Peyer's patch (tissue), 4 donors: Measurements from ENCODE around the gene MBTPS1. TPM values are rescaled to one million over a fixed set of nuclear protein-coding genes. Genes with fewer than 3 reads are reported as not detected.

Experiments used
- DNase-seq, 3 donors: peaks; one replicate each; pipeline ENCODE4 v3.0.0-alpha.2; 2017 to 2019
- H3K27ac ChIP-seq, 4 donors: fragments of 200-600 bp; sonication (generic); one replicate each; pipeline ENCODE4 v1.5.1; 2016 to 2019
- H3K27me3 ChIP-seq, 2 donors: fragments of 200-600 bp; sonication (generic); one replicate each; pipeline ENCODE4 v1.5.1; 2019
- H3K36me3 ChIP-seq, 3 donors: fragments of 200-600 bp; sonication (generic); one replicate each; pipeline ENCODE4 v1.5.1; 2016 to 2019
- H3K4me1 ChIP-seq, 4 donors: fragments of 200-600 bp; sonication (generic); one replicate each; pipeline ENCODE4 v1.5.1; 2016 to 2019
- H3K4me3 ChIP-seq, 4 donors: fragments of 200-600 bp; sonication (generic); 1 replicate in 3 of 4; 2 replicates in 1 of 4; pipeline ENCODE4 v1.5.1; 2016 to 2019; ENCODE audit warnings: mild to moderate bottlenecking in 1 of 4
- H3K9me3 ChIP-seq, 4 donors: fragments of 200-600 bp; sonication (generic); one replicate each; pipeline ENCODE4 v1.5.1; 2016 to 2019; ENCODE audit warnings: mild to moderate bottlenecking in 1 of 4
- CTCF ChIP-seq, 6 experiments: fragments of 450-650 bp in 4 of 6; fragments of 200-600 bp in 2 of 6; sonication (generic) in 1 of 6; IDR thresholded peaks; one replicate each; pipeline ENCODE4 v1.5.1; 2017 to 2019; ENCODE audit warnings: antibody characterized with exemption in 6 of 6, mild to moderate bottlenecking in 3 of 6, moderate library complexity in 1 of 6
- POLR2A ChIP-seq, 2 donors: fragments of 450-650 bp; IDR thresholded peaks; one replicate each; pipeline ENCODE4 v1.5.1; 2017; ENCODE audit warnings: antibody characterized with exemption in 2 of 2, mild to moderate bottlenecking in 2 of 2, moderate library complexity in 2 of 2
- total RNA-seq, 4 donors: library from RNA; depleted of rRNA; stranded (reverse); fragments of >200 nt; gene quantifications; one replicate each; pipeline ENCODE4 v1.1.0, GENCODE V29; 2016

MBTPS1 gene
- total RNA-seq, 4 donors from 2014 or later = 79.0 to 104 (median 91.7) TPM

- TF ChIP-seq POLR2A (IDR thresholded peaks at IDR 0.05) (no peak), CTCF (IDR thresholded peaks at IDR 0.05) (no peak)
- Histone ChIP-seq H3K4me1 (peaks cover 0 to 16% (median 2%) of the 10 kb centered on the region in 4 donors), H3K27ac (no peak overlapping the region), H3K36me3 (no peaks in the 10 kb centered on the region), H3K4me3 (no peak overlapping the region), H3K9me3 (no peaks in the 10 kb centered on the region), H3K27me3 (no peaks in the 10 kb centered on the region)
- no peak for DNase-seq
These were observed 24.5 kb upstream of the MBTPS1 start for GRCh38 chr16:84141143-84141670.

GRCh38 chr16:84139628-84140258 is 23.0 kb upstream of the MBTPS1 start:
- Histone ChIP-seq H3K27me3 (no peaks in the 10 kb centered on the region), H3K9me3 (no peaks in the 10 kb centered on the region), H3K4me1 (peaks cover 0 to 9% (median 0%) of the 10 kb centered on the region in 4 donors), H3K27ac (no peak overlapping the region), H3K36me3 (no peaks in the 10 kb centered on the region), H3K4me3 (no peak overlapping the region)
- TF ChIP-seq POLR2A (IDR thresholded peaks at IDR 0.05) (no peak), CTCF (IDR thresholded peaks at IDR 0.05) (no peak)
- DNase-seq = no peak

DNA sequence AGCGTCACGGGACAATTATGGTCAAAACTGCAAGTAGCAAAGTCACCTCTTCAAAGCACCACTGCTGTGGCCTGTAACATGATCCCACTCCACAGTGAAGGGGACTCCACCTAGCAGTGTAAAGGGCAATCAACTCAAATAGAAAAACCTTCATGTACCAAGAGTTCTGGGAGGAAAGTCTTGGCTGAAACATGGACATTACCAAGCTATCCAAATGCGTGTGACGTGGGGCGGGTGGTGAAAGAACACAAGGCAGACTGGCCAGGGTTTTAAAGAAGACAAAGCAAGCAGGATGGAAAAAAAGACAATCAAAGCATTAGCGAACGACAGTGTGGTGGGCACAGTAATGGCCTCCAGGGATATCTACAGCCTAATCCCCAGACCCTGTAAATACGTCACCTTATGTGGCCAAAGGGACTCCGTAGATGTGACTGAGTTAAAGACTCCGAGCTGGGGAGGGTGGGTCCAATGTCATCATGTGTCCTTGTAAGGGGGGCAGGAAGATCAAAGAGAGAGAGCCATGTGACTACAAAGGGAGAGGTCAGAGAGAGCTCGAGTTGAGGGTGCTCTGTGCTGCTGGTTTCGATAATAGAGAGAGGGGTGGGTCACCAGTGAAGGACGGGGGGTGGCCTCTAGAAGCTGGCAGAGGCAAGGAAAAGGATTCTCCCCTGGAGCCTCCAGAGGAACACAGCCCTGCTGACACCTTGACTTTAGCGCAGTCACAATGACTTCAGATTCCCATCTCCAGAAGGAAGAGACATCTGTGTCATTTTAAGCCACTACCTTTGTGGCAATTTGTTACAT is 22.3 kb upstream of the MBTPS1 start:
- TF ChIP-seq POLR2A (IDR thresholded peaks at IDR 0.05) (no peak), CTCF (IDR thresholded peaks at IDR 0.05) (no peak)
- no peak for DNase-seq

GRCh38 chr16:84138500-84138823 is 21.7 kb upstream of the MBTPS1 start:
- H3K27ac ChIP-seq = no peak overlapping the region
- TF ChIP-seq POLR2A (IDR thresholded peaks at IDR 0.05) (no peak), CTCF (IDR thresholded peaks at IDR 0.05) (no peak)
- DNase-seq = no peak
- peaks cover 0 to under 1% (median 0%) of the 10 kb centered on the region in 4 donors for H3K4me1 ChIP-seq
- H3K27me3 ChIP-seq = no peaks in the 10 kb centered on the region
- no peaks in the 10 kb centered on the region for H3K36me3 ChIP-seq
- H3K9me3 ChIP-seq = no peaks in the 10 kb centered on the region
- no peak overlapping the region for H3K4me3 ChIP-seq

More for the DNA sequence above, 22.3 kb upstream of the MBTPS1 start:
- Histone ChIP-seq H3K4me3 (no peak overlapping the region), H3K27ac (no peak overlapping the region), H3K36me3 (no peaks in the 10 kb centered on the region), H3K27me3 (no peaks in the 10 kb centered on the region), H3K9me3 (no peaks in the 10 kb centered on the region), H3K4me1 (peaks cover 0 to 6% (median 0%) of the 10 kb centered on the region in 4 donors)

- H3K27ac ChIP-seq = no peak overlapping the region
- H3K4me1 ChIP-seq = no peaks in the 10 kb centered on the region
- no peak overlapping the region for H3K4me3 ChIP-seq
- TF ChIP-seq POLR2A (IDR thresholded peaks at IDR 0.05) = no peak
- no peak for TF ChIP-seq CTCF (IDR thresholded peaks at IDR 0.05)
- DNase-seq = no peak
- H3K9me3 ChIP-seq = no peaks in the 10 kb centered on the region
- H3K36me3 ChIP-seq = no peaks in the 10 kb centered on the region
- H3K27me3 ChIP-seq = no peaks in the 10 kb centered on the region
These were observed 21.1 kb upstream of the MBTPS1 start for GRCh38 chr16:84137769-84138357.
